K562 (cell line): ENCODE results near the gene AFF2. TPM values are rescaled to one million over a fixed set of nuclear protein-coding genes. Genes with fewer than 3 reads are reported as not detected.

ENCODE experiments used
- ATAC-seq: fragments of 200-7000 bp; cut with Tn5 transposase; 3 replicates; pipeline ENCODE4 v1.9.1; 2020; ENCODE audit warnings: moderate library complexity
- BruUV-seq: library from RNA; stranded (reverse); fragments of 400-500 nt; replicated peaks from 2 replicates; lab custom pipeline; 2021; lab: Mats Ljungman, UMichigan
- CTCF ChIA-PET: fragments of 300-600 bp; formaldehyde crosslinking; extraction: SDS; loops from one replicate; lab custom pipeline; 2021; ENCODE audit warnings: low intra/inter-chr PET ratio; lab: Yijun Ruan, JAX
- POLR2A ChIA-PET: fragments of 300-600, 350-650 bp; sonication (Branson Sonifier 250); formaldehyde crosslinking; extraction: SDS; loops from one replicate; lab custom pipeline; 2021; ENCODE audit warnings: antibody characterized with exemption, inconsistent platforms; lab: Yijun Ruan, JAX
- DNase-seq, 4 experiments: peaks; one replicate each; pipeline versions ENCODE4 v3.0.0 to v3.0.0-alpha.2; 2011 to 2018; ENCODE audit warnings: low spot score in 3 of 4, mixed read lengths in 3 of 4; ENCODE audit errors: extremely low read depth in 1 of 4
- FAIRE-seq: peaks from 2 replicates; lab custom pipeline; 2011; peaks lifted over from hg19 to GRCh38; lab: Jason Lieb, UNC
- H2AFZ ChIP-seq: 2 replicates; pipeline ENCODE4 v1.6.0; 2011; ENCODE audit warnings: low read depth, low read length, control low read depth, inconsistent platforms
- H3K27ac ChIP-seq: fragments of 200-600 bp; 3 replicates; pipeline ENCODE4 v1.8.0; 2011; ENCODE audit warnings: low read depth, mild to moderate bottlenecking, control low read depth, inconsistent platforms, low read length, moderate library complexity, mixed read lengths; ENCODE audit errors: extremely low read depth
- H3K27me3 ChIP-seq, 2 experiments: fragments of 300-600 bp in 1 of 2; 2 replicates in 1 of 2; 3 replicates in 1 of 2; pipeline versions ENCODE4 v1.6.0 to v1.8.0; 2011; ENCODE audit warnings: inconsistent platforms in 2 of 2, low read length in 2 of 2, mild to moderate bottlenecking in 1 of 2, mixed read lengths in 1 of 2, moderate library complexity in 1 of 2; ENCODE audit not compliant: control insufficient read depth in 2 of 2, insufficient read depth in 2 of 2
- H3K36me3 ChIP-seq: fragments of 300-600 bp; 3 replicates; pipeline ENCODE4 v1.8.0; 2011; ENCODE audit warnings: mild to moderate bottlenecking, low read length, inconsistent platforms; ENCODE audit not compliant: control insufficient read depth, insufficient read depth
- H3K4me1 ChIP-seq, 2 experiments: fragments of 200-600 bp in 1 of 2; replicated peaks in 1 of 2; 2 replicates in 1 of 2; 3 replicates in 1 of 2; pipeline versions ENCODE4 v1.5.1 to v1.8.0; 2011; ENCODE audit warnings: inconsistent platforms in 2 of 2, low read length in 2 of 2, mild to moderate bottlenecking in 1 of 2, mixed read lengths in 1 of 2, moderate library complexity in 1 of 2; ENCODE audit not compliant: control insufficient read depth in 2 of 2, insufficient read depth in 2 of 2
- H3K4me2 ChIP-seq: 2 replicates; pipeline ENCODE4 v1.6.1; 2011; ENCODE audit warnings: low read length, control low read depth, inconsistent platforms, mixed read lengths; ENCODE audit not compliant: insufficient read depth
- H3K4me3 ChIP-seq: fragments of 200-600 bp; sonication (generic), shearing (Covaris generic); 2 replicates; pipeline ENCODE4 v1.5.1; 2016; ENCODE audit warnings: control low read depth, inconsistent platforms
- H3K79me2 ChIP-seq: fragments of 200-600 bp; 3 replicates; pipeline ENCODE4 v1.8.0; 2011; ENCODE audit warnings: low read length, inconsistent platforms; ENCODE audit not compliant: control insufficient read depth, insufficient read depth
- H3K9ac ChIP-seq, 2 experiments: 2 replicates each; pipeline versions ENCODE4 v1.6.0 to v1.6.1; 2011; ENCODE audit warnings: low read depth in 2 of 2, low read length in 2 of 2, control low read depth in 1 of 2, inconsistent platforms in 1 of 2, mild to moderate bottlenecking in 1 of 2, mixed read lengths in 1 of 2; ENCODE audit not compliant: insufficient read depth in 1 of 2
- H3K9me1 ChIP-seq: one replicate; pipeline ENCODE4 v1.6.0; 2011; ENCODE audit warnings: inconsistent platforms, mild to moderate bottlenecking, low read length, moderate library complexity; ENCODE audit not compliant: control insufficient read depth, insufficient read depth
- H3K9me3 ChIP-seq: replicated peaks from 2 replicates; pipeline ENCODE4 v1.5.1; 2011; ENCODE audit warnings: low read depth, low read length, inconsistent platforms; ENCODE audit not compliant: control insufficient read depth, insufficient read depth
- H4K20me1 ChIP-seq: replicated peaks from 2 replicates; pipeline ENCODE4 v1.6.1; 2011; ENCODE audit warnings: low read length, inconsistent platforms, mixed read lengths; ENCODE audit not compliant: control insufficient read depth, insufficient read depth
- ARID2 ChIP-seq: fragments of 450-650 bp; IDR thresholded peaks from 2 replicates; pipeline ENCODE4 v1.6.1; 2017; ENCODE audit warnings: antibody characterized with exemption, mild to moderate bottlenecking
- CGGBP1 ChIP-seq: fragments of 250-450 bp; sonication (Bioruptor Pico); IDR thresholded peaks from 2 replicates; pipeline ENCODE4 v1.9.0; 2021; ENCODE audit warnings: mild to moderate bottlenecking
- CTCF ChIP-seq, 3 experiments: IDR thresholded peaks in 2 of 3; conservative IDR thresholded peaks in 1 of 3; 2 replicates each; pipeline ENCODE4 v1.5.1; 2011 to 2012; ENCODE audit warnings: low read length in 3 of 3, mild to moderate bottlenecking in 3 of 3, control low read depth in 2 of 3, improper control_type of control experiment in 1 of 3, inconsistent platforms in 1 of 3, low read depth in 1 of 3, mixed read lengths in 1 of 3, moderate library complexity in 1 of 3; ENCODE audit not compliant: insufficient read depth in 2 of 3
- DDX20 ChIP-seq: fragments of 450-650 bp; IDR thresholded peaks from 2 replicates; pipeline ENCODE4 v1.6.1; 2016; ENCODE audit warnings: missing genetic modification characterization, low read depth, mild to moderate bottlenecking, missing compliant biosample characterization, moderate library complexity
- ETV6 ChIP-seq, 3 experiments: fragments of 150-350 bp in 1 of 3; sonication (generic) in 1 of 3; formaldehyde crosslinking in 1 of 3; IDR thresholded peaks; 2 replicates each; pipeline versions ENCODE4 v1.6.1 to v1.8.0; 2014 to 2022; ENCODE audit warnings: borderline replicate concordance in 2 of 3, low read depth in 2 of 3, antibody characterized with exemption in 1 of 3, low read length in 1 of 3, mild to moderate bottlenecking in 1 of 3, missing genetic modification reagents in 1 of 3
- KAT2B ChIP-seq: IDR thresholded peaks from one replicate; pipeline ENCODE4 v1.6.1; 2012; ENCODE audit warnings: low read depth, mild to moderate bottlenecking, control low read depth, inconsistent platforms, low read length, moderate library complexity
- MTA2 ChIP-seq: fragments of 450-650 bp; IDR thresholded peaks from 2 replicates; pipeline ENCODE4 v1.6.1; 2016; ENCODE audit warnings: low read depth
- MXI1 ChIP-seq: IDR thresholded peaks from 2 replicates; pipeline ENCODE4 v1.6.1; 2011; ENCODE audit warnings: low read depth, mild to moderate bottlenecking, improper control_type of control experiment, low read length
- NFRKB ChIP-seq: fragments of 450-650 bp; IDR thresholded peaks from 2 replicates; pipeline ENCODE4 v1.6.1; 2016; ENCODE audit warnings: low read depth
- RAD21 ChIP-seq, 2 experiments: fragments of 250-450 bp in 1 of 2; fragments of 450-650 bp in 1 of 2; sonication (Bioruptor Pico) in 1 of 2; formaldehyde crosslinking in 1 of 2; IDR thresholded peaks in 1 of 2; conservative IDR thresholded peaks in 1 of 2; 2 replicates each; pipeline versions ENCODE4 v1.4.0 to v1.8.0; 2020 to 2022; ENCODE audit warnings: mild to moderate bottlenecking in 2 of 2, moderate library complexity in 1 of 2
- RBM39 ChIP-seq: fragments of 200-400 bp; formaldehyde crosslinking; optimal IDR thresholded peaks from 2 replicates; pipeline ENCODE3; 2018; ENCODE audit warnings: low read depth, low read length
- SMARCA5 ChIP-seq: fragments of 450-650 bp; IDR thresholded peaks from 2 replicates; pipeline ENCODE4 v1.6.1; 2016
- STAT5A ChIP-seq: IDR thresholded peaks from 2 replicates; pipeline ENCODE4 v1.6.1; 2012; ENCODE audit warnings: low read length, inconsistent platforms, borderline replicate concordance
- ZNF384 ChIP-seq: IDR thresholded peaks from 2 replicates; pipeline ENCODE4 v1.6.1; 2012; ENCODE audit warnings: low read depth, low read length, improper control_type of control experiment
- ZNF586 ChIP-seq: fragments of 450-650 bp; formaldehyde crosslinking; conservative IDR thresholded peaks from 2 replicates; pipeline ENCODE4 v1.4.0; 2020; ENCODE audit warnings: mild to moderate bottlenecking, moderate library complexity
- WGBS: fragments of 100-300 bp; shearing (Covaris generic); methylation state at CpG from one replicate; pipeline ENCODE4 v1.1.6; 2016; ENCODE audit warnings: low coverage, mixed read lengths; ENCODE audit not compliant: insufficient coverage; ENCODE audit errors: missing lambda C conversion rate; 5-methylcytosine and 5-hydroxymethylcytosine counted together
- in situ Hi-C: fragments of 300-500 bp; cut with MboI; formaldehyde crosslinking; loops from 4 replicates; pipeline ENCODE4 v1.15.0; 2018; ENCODE audit warnings: inconsistent platforms, mixed read lengths
- intact Hi-C: fragments of 100-400 bp; cut with micrococcal nuclease; formaldehyde crosslinking; loops from 2 replicates; pipeline ENCODE4 v1.14.2; 2022
- polyA plus RNA-seq, 8 experiments: library from polyadenylated mRNA; depleted of rRNA in 4 of 8; stranded (reverse) in 5 of 8; unstranded in 3 of 8; fragments of >200 nt; fragmentation: Nextera tagmentation in 2 of 8; fragmentation: Illumina TruSeq in 1 of 8; extraction: Ambion mirVana in 2 of 8; extraction: Trizol in 1 of 8; gene quantifications; 2 replicates each; pipeline versions ENCODE4 v1.2.1 to v1.2.3, GENCODE V29; 2011 to 2014; ENCODE audit warnings: inconsistent platforms in 1 of 8, missing spikeins in 1 of 8
- total RNA-seq, 7 experiments: library from RNA; depleted of rRNA in 6 of 7; stranded (reverse); fragments of >200 nt in 6 of 7; fragmentation: Illumina TruSeq in 2 of 7; extraction: Trizol in 2 of 7; gene quantifications; 2 replicates each; pipeline versions ENCODE4 v1.2.1 to v1.2.3, GENCODE V29; 2011 to 2021; ENCODE audit warnings: low replicate concordance in 1 of 7

The AFF2 gene
- total and polyA plus RNA-seq, 9 of the 15 experiments (the other 6 are each of a cell fraction or from before 2014, with no cell fraction given), result 0.01 to 0.20 (median 0.07) TPM

- POLR2A ChIA-PET, result no interaction called here
- H3K9me3 ChIP-seq, result no peaks in the 10 kb centered on the region
- intact Hi-C loops, result no loop called here
These were observed 100.2 kb downstream of the AFF2 start for GRCh38 chrX:148600581-148600980.

GRCh38 chrX:148601034-148601433 is 100.6 kb downstream of the AFF2 start:
- POLR2A ChIA-PET, result no interaction called here
- no peaks in the 10 kb centered on the region for H3K79me2 ChIP-seq
- intact Hi-C loops, result no loop called here
- TF ChIP-seq NFRKB, result no peak
- no peak for TF ChIP-seq STAT5A
- TF ChIP-seq RBM39, result no peak
- TF ChIP-seq CTCF (IDR thresholded peaks at IDR 0.05 in 2 of 3, conservative IDR thresholded peaks at IDR 0.05 in 1 of 3; ENCODE audit: insufficient read depth in 2 of 3, low read depth in 1 of 3, low read length in 3 of 3), result peak in 1 of 3 experiments; percentile 24; a peak in 1 of 6 replicates
- no peak for TF ChIP-seq ZNF586
- TF ChIP-seq RAD21 (CRISPR knock-in tag; conservative IDR thresholded peaks at IDR 0.05 in 1 of 2, IDR thresholded peaks at IDR 0.05 in 1 of 2), result 0 out of 4 replicates have a peak, but pooled peaks of 1 of the 2 experiments have one; percentile 14
- TF ChIP-seq MXI1, result no peak
- no peak for TF ChIP-seq CGGBP1
- TF ChIP-seq ARID2, result no peak
- TF ChIP-seq DDX20 (tag), result no peak
- no peak for TF ChIP-seq SMARCA5

More at GRCh38 chrX:148600581-148600980, 100.2 kb downstream of the AFF2 start:
- no peak overlapping the region; a peak in 1 of 4 replicates for H3K9ac ChIP-seq
- peaks cover 0 to 6% of the 10 kb centered on the region in 2 experiments; a peak in 3 of 5 replicates for H3K4me1 ChIP-seq
- no peaks in the 10 kb centered on the region for H3K9me1 ChIP-seq
- FAIRE-seq, result no peak
- BruUV-seq, result no TSS peak
- peak overlapping the region; percentile 59 for H2AFZ ChIP-seq
- TF ChIP-seq KAT2B (no peak), ZNF384 (no peak), MTA2 (no peak), DDX20 (tag) (no peak), ETV6 (IDR thresholded peaks at IDR 0.05; ENCODE audit: borderline replicate concordance in 1 of 2, low read depth in 2 of 2, low read length in 1 of 2) (no peak), ETV6 (CRISPR knock-in tag; IDR thresholded peaks at IDR 0.05; ENCODE audit: borderline replicate concordance) (no peak)
- WGBS, result 13% methylated on average over 2 of the region's 2 CpGs
- no peaks in the 10 kb centered on the region for H3K79me2 ChIP-seq
- CTCF ChIA-PET, result no interaction called here
- DNase-seq, result no peak
- H3K27ac ChIP-seq, result peak overlapping the region; percentile 64; the same call in 2 of the 3 replicates
- in situ Hi-C loops, result no loop called here
- H4K20me1 ChIP-seq, result no peaks in the 10 kb centered on the region
- peak; percentile 50; the same call in 2 of the 3 replicates for ATAC-seq
- no peak overlapping the region for H3K4me2 ChIP-seq
- no peak overlapping the region for H3K4me3 ChIP-seq
- no peaks in the 10 kb centered on the region for H3K27me3 ChIP-seq
- H3K36me3 ChIP-seq, result no peaks in the 10 kb centered on the region

More at GRCh38 chrX:148601034-148601433, 100.6 kb downstream of the AFF2 start:
- 6% methylated on average over 4 of the region's 4 CpGs for WGBS
- CTCF ChIA-PET, result no interaction called here
- H3K36me3 ChIP-seq, result no peaks in the 10 kb centered on the region
- BruUV-seq, result no TSS peak
- no peaks in the 10 kb centered on the region for H3K9me1 ChIP-seq
- H4K20me1 ChIP-seq, result no peaks in the 10 kb centered on the region
- peak; percentile 54 for FAIRE-seq
- H2AFZ ChIP-seq, result peak overlapping the region; percentile 59
- peak in 1 of 4 experiments; percentile 17 for DNase-seq
- peaks cover 0 to 6% of the 10 kb centered on the region in 2 experiments; a peak in 3 of 5 replicates for H3K4me1 ChIP-seq
- no peak overlapping the region for H3K4me3 ChIP-seq
- H3K9ac ChIP-seq, result no peak overlapping the region
- H3K27me3 ChIP-seq, result no peaks in the 10 kb centered on the region
- ATAC-seq, result peak; percentile 78
- in situ Hi-C loops, result no loop called here
- H3K9me3 ChIP-seq, result no peaks in the 10 kb centered on the region
- no peak overlapping the region; the same call in 1 of the 3 replicates for H3K27ac ChIP-seq
- H3K4me2 ChIP-seq, result no peak overlapping the region
